ENCODE data around the gene CTSL.
"Not testable (repeated sequence)": the region's sequence is repeated elsewhere in the genome, so short reads cannot be mapped to it uniquely, and the experiment has no call there.

CTSL gene

DNA sequence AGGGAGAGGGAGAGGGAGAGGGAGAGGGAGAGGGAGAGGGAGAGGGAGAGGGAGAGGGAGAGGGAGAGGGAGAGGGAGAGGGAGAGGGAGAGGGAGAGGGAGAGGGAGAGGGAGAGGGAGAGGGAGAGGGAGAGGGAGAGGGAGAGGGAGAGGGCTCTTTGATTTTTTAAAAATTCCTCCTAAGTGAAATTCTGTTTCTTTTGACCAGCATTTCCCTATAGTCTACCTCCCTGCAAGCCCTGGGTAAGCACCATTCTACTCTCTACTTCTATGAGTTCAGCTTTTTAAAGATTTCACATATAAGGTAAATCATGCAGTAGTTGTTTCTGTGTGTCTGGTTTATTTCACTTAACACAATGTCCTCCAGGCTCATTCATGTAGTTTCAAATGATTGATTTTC, 34.1 kb downstream of the CTSL start:
- not testable (repeated sequence) for DNase-seq (ENCODE audit: low read depth)

DNA sequence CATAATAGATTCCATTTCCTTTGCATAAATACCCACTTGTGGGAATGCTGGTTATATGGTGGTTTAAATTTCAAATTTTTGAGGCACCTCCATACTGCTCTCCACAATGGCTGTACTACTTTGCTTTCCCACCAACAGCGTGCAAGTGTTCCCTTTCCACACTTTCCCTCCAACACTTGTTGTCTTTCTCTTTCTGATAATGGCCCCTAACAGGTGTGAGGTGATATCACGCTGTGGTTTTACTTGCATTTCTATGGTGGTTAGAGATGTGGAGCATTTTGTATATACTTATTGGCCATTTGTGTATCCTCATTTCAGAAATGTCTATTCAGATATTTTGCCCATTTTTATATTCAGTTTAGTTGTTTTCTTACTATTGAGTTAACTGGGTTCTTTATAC, 34.6 kb downstream of the CTSL start:
- no peak for DNase-seq (ENCODE audit: low read depth)

DNA sequence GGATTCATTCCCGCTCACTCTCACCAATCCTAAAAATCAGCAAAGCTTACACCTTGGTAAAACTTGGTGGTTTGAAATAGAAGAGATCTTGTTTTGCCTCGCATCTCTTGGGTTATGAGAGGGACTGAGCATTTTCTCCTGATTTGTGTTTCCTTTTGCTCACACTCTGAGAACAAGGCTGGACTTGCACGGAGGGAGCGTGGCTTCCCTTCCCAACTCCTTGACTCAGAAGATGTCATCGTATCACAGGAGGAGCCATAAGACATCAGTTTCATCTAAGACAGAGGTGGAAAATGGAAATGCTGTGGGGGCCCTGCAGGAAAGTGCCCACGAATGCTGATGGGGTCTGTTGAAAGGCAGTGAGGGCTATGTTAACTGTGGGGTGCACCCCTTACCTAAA, 37.4 kb downstream of the CTSL start:
- DNase-seq (ENCODE audit: low read depth): no peak

DNA sequence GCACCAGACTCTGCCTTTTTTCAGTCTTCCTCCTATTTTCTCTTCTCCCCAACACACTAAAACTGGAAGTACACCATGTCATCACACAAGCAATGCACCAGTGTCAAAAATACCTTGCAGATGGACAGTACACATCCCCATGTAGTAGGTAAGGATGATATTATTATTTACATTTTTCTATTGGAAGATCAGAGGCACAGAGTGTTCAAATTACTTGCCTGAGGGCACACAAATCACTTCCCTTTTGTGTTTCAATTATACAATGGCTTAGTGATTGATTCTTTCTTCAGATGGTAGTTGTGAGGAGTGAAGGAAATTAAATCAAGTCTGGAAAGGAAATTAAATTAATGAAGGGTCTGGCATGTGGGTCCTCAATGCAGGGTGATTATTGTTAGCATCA, 39.6 kb downstream of the CTSL start:
- DNase-seq (ENCODE audit: low read depth): no peak

DNA sequence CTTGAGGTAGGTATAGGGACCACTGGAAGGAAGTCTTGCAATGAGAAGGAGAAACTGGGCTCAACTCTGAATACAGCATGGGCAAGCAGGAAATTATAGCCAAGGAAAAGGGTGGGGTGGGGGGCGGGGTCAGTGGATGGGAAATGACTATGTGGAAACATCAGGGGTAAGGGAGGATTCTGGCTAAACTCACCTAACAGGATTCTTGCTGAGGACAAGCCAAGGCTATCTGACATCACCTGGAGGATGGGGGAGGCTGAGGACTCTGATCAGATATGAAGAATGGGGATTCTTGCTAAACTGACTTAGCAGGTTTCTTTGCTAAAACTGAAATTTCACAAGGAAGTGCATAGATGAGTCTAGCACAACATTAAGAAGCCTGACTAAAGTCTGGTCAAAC, 40.8 kb downstream of the CTSL start:
- no peak for DNase-seq (ENCODE audit: low read depth)

GRCh38 chr9:87770616-87771315, 44.8 kb downstream of the CTSL start:
- DNase-seq (ENCODE audit: low read depth): no peak

- no peak for DNase-seq (ENCODE audit: low read depth)
Observed at GRCh38 chr9:87771316-87772006, 45.5 kb downstream of the CTSL start.

- DNase-seq (ENCODE audit: low read depth): no peak
Observed at GRCh38 chr9:87776481-87777379, 50.8 kb downstream of the CTSL start.

DNA sequence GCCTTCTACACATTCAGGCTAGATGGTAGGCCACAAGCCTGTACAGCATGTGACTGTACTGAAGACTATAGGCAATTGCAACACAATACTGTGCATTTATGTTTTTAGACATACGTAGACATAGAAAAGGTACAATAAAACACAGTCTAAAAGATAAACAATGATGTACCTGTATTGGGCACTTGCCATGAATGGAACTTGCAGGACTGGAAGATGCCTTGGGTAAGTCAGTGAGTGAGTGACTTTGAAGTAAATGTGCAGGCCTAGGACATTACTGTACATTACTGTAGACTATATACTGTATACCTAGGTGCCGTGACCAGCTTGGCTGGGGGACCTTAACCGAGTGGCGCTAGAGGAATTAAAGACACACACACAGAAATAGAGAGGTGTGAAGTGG, 53.1 kb downstream of the CTSL start:
- no peak for DNase-seq (ENCODE audit: low read depth)

All from stimulated activated CD4-positive, alpha-beta T cell treated with anti-CD3 and anti-CD28 coated beads, Interleukin-2, amount 100 ng/mL, for 4 hours (primary cell).